HepG2 (cell line): ENCODE measurements around the gene CBLN1. TPM values are rescaled to one million over a fixed set of nuclear protein-coding genes. Genes with fewer than 3 reads are reported as not detected.

Experiments
- ATAC-seq: fragments of 200-7000 bp; cut with Tn5 transposase; 3 replicates; pipeline ENCODE4 v1.9.1; 2020; ENCODE audit warnings: mild to moderate bottlenecking, moderate library complexity
- BruUV-seq: library from RNA; stranded (reverse); fragments of 400-500 nt; replicated peaks from 2 replicates; lab custom pipeline; 2021; lab: Mats Ljungman, UMichigan
- CTCF ChIA-PET: fragments of 300-600 bp; formaldehyde crosslinking; extraction: SDS; loops from one replicate; lab custom pipeline; 2021; ENCODE audit warnings: low total read pairs, inconsistent platforms, low intra/inter-chr PET ratio; lab: Yijun Ruan, JAX
- POLR2A ChIA-PET: fragments of 350-600 bp; sonication (Branson Sonifier 250); formaldehyde crosslinking; loops from one replicate; lab custom pipeline; 2020; ENCODE audit warnings: antibody characterized with exemption, inconsistent platforms; lab: Yijun Ruan, JAX
- DNase-seq: peaks from one replicate; pipeline ENCODE4 v3.0.0-alpha.2; 2015; ENCODE audit warnings: low spot score
- FAIRE-seq: peaks from 3 replicates; lab custom pipeline; 2011; peaks lifted over from hg19 to GRCh38; lab: Jason Lieb, UNC
- H2AFZ ChIP-seq: one replicate; pipeline ENCODE4 v1.6.1; 2011; ENCODE audit warnings: low read length, inconsistent platforms
- H3K27ac ChIP-seq: fragments of 300-600 bp; 3 replicates; pipeline ENCODE4 v1.8.0; 2011; ENCODE audit warnings: mixed run types, mild to moderate bottlenecking, mixed read lengths, low read length, inconsistent platforms; ENCODE audit not compliant: insufficient read depth; ENCODE audit errors: extremely low read length
- H3K27me3 ChIP-seq, 2 experiments: fragments of 200-600 bp in 1 of 2; 2 replicates in 1 of 2; 3 replicates in 1 of 2; pipeline versions ENCODE4 v1.6.0 to v1.8.0; 2011; ENCODE audit warnings: low read length in 2 of 2, mild to moderate bottlenecking in 2 of 2, moderate library complexity in 2 of 2, inconsistent platforms in 1 of 2; ENCODE audit not compliant: insufficient read depth in 2 of 2, control insufficient read depth in 1 of 2
- H3K36me3 ChIP-seq, 2 experiments: fragments of 200-600 bp in 1 of 2; replicated peaks in 1 of 2; 2 replicates in 1 of 2; 3 replicates in 1 of 2; pipeline versions ENCODE4 v1.5.1 to v1.8.0; 2011; ENCODE audit warnings: low read length in 2 of 2, inconsistent platforms in 1 of 2; ENCODE audit not compliant: insufficient read depth in 2 of 2, control insufficient read depth in 1 of 2
- H3K4me1 ChIP-seq: 2 replicates; pipeline ENCODE4 v1.5.1; 2012; ENCODE audit warnings: low read length, inconsistent platforms; ENCODE audit not compliant: insufficient read depth
- H3K4me2 ChIP-seq: 2 replicates; pipeline ENCODE4 v1.6.0; 2011; ENCODE audit warnings: low read depth, low read length, inconsistent platforms
- H3K4me3 ChIP-seq, 3 experiments: fragments of 200-600 bp in 1 of 3; sonication (generic), shearing (Covaris generic) in 1 of 3; replicated peaks in 1 of 3; 2 replicates each; pipeline ENCODE4 v1.5.1; 2011 to 2016; ENCODE audit warnings: low read length in 3 of 3, inconsistent platforms in 2 of 3, low read depth in 2 of 3, mild to moderate bottlenecking in 2 of 3, control low read depth in 1 of 3, mixed read lengths in 1 of 3; ENCODE audit not compliant: insufficient read depth in 1 of 3
- H3K79me2 ChIP-seq: one replicate; pipeline ENCODE4 v1.6.1; 2011; ENCODE audit warnings: low read length, inconsistent platforms; ENCODE audit not compliant: insufficient read depth
- H3K9ac ChIP-seq: 2 replicates; pipeline ENCODE4 v1.6.0; 2011; ENCODE audit warnings: mild to moderate bottlenecking, low read depth, low read length, inconsistent platforms; ENCODE audit not compliant: insufficient read depth
- H3K9me3 ChIP-seq: 2 replicates; pipeline ENCODE4 v1.5.1; 2012; ENCODE audit warnings: mild to moderate bottlenecking, low read length
- H4K20me1 ChIP-seq: 2 replicates; pipeline ENCODE4 v1.6.0; 2011; ENCODE audit warnings: inconsistent platforms, mild to moderate bottlenecking, low read length, moderate library complexity; ENCODE audit not compliant: insufficient read depth
- FOSL2 ChIP-seq: sonication (generic); formaldehyde crosslinking; IDR thresholded peaks from 2 replicates; pipeline ENCODE4 v1.4.0; 2020; ENCODE audit warnings: missing genetic modification reagents
- HDAC6 ChIP-seq: fragments of 200-600 bp; sonication (generic); IDR thresholded peaks from 2 replicates; pipeline ENCODE4 v1.7.0; 2017; ENCODE audit warnings: mild to moderate bottlenecking, antibody characterized with exemption, low read length, low read depth
- MAFG ChIP-seq: sonication (generic); formaldehyde crosslinking; IDR thresholded peaks from 2 replicates; pipeline ENCODE4 v1.5.1; 2020; ENCODE audit warnings: mild to moderate bottlenecking, missing genetic modification reagents
- STAT5B ChIP-seq: sonication (generic); formaldehyde crosslinking; IDR thresholded peaks from 2 replicates; pipeline ENCODE4 v1.4.0; 2020; ENCODE audit warnings: missing genetic modification reagents
- ZNF180 ChIP-seq: sonication (generic); formaldehyde crosslinking; IDR thresholded peaks from 2 replicates; pipeline ENCODE4 v1.4.0; 2020; ENCODE audit warnings: low read depth, missing genetic modification reagents, borderline replicate concordance
- ZNF501 ChIP-seq: sonication (generic); formaldehyde crosslinking; IDR thresholded peaks from 2 replicates; pipeline ENCODE4 v1.5.1; 2020; ENCODE audit warnings: mild to moderate bottlenecking, moderate library complexity, missing genetic modification reagents
- WGBS: methylation state at CpG from one replicate; pipeline ENCODE4 v1.1.6; 2017; ENCODE audit warnings: low lambda C conversion rate; 5-methylcytosine and 5-hydroxymethylcytosine counted together
- in situ Hi-C: cut with HindIII; loops from 2 replicates; pipeline ENCODE4 v1.10.0; 2017; ENCODE audit warnings: low pct_unique_long_range_greater_than_20kb; ENCODE audit not compliant: extremely low pct_ligation_motif_present
- intact Hi-C: fragments of 100-400 bp; cut with micrococcal nuclease; formaldehyde crosslinking; loops from one replicate; pipeline ENCODE4 v1.10.0; 2022; ENCODE audit not compliant: unreplicated experiment
- polyA plus RNA-seq, 8 experiments: library from polyadenylated mRNA; depleted of rRNA in 3 of 8; stranded (reverse) in 7 of 8; unstranded in 1 of 8; fragments of >200 nt; fragmentation: Illumina TruSeq in 4 of 8; extraction: Trizol in 4 of 8; gene quantifications; 2 replicates each; pipeline versions ENCODE4 v1.2.1 to v1.2.3, GENCODE V29; 2011 to 2016; ENCODE audit warnings: low read depth in 4 of 8, missing spikeins in 1 of 8, mixed read lengths in 1 of 8; ENCODE audit not compliant: insufficient read depth in 1 of 8
- total RNA-seq, 5 experiments: library from RNA; depleted of rRNA; stranded (reverse); fragments of >200 nt; fragmentation: Illumina TruSeq; extraction: Trizol; gene quantifications; 2 replicates each; pipeline ENCODE4 v1.2.3, GENCODE V29; 2016; ENCODE audit warnings: low read depth in 1 of 5
- TF ChIP-seq, protein P1 (sequence below), 2 experiments: sonication (generic) in 1 of 2; formaldehyde crosslinking in 1 of 2; IDR thresholded peaks; 2 replicates each; pipeline versions ENCODE4 v1.4.0 to v1.6.1; 2018 to 2020; ENCODE audit warnings: missing genetic modification reagents in 2 of 2, borderline replicate concordance in 1 of 2, low read depth in 1 of 2, mild to moderate bottlenecking in 1 of 2, missing biosample characterization in 1 of 2
- TF ChIP-seq, protein P2 (sequence below): IDR thresholded peaks from 2 replicates; pipeline ENCODE4 v1.6.1; 2016; ENCODE audit warnings: missing genetic modification reagents, missing compliant biosample characterization
- TF ChIP-seq, protein P3 (sequence below): sonication (generic); IDR thresholded peaks from 2 replicates; pipeline ENCODE4 v1.6.1; 2016; ENCODE audit warnings: low read depth, borderline replicate concordance
- TF ChIP-seq, protein P4 (sequence below): sonication (generic); formaldehyde crosslinking; IDR thresholded peaks from 2 replicates; pipeline ENCODE4 v1.4.0; 2020; ENCODE audit warnings: mild to moderate bottlenecking, missing genetic modification reagents
- TF ChIP-seq, protein P5 (sequence below): sonication (generic); formaldehyde crosslinking; IDR thresholded peaks from 2 replicates; pipeline ENCODE4 v1.4.0; 2020; ENCODE audit warnings: mild to moderate bottlenecking, missing genetic modification reagents, borderline replicate concordance
- TF ChIP-seq, protein P6 (sequence below): sonication (generic); formaldehyde crosslinking; IDR thresholded peaks from 2 replicates; pipeline ENCODE4 v1.4.0; 2020; ENCODE audit warnings: missing genetic modification reagents, borderline replicate concordance

Gene CBLN1
- total and polyA plus RNA-seq, 2 of the 13 experiments (the other 11 are each of a cell fraction or from before 2014, with no cell fraction given): not detected

DNA sequence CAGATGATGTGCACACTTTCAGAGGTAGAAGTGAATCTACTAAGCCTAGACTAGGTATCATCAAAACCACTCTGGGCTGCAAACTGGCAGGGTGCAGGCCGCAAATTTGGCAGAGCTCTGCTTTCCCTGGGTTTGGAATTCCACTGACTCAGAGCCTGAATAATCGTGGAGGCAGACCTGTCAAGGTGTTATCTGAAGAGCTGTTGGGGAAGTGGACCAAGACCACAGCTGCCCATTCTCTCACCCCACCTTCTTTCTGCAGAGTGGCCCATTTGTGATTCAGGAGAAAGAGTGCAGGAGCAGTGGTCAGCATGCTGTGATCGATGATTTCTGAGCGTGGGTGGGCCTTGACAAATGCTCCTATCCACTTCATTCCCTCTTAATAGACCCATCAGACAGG is 45.8 kb upstream of the CBLN1 start:
- no TSS peak for BruUV-seq
- no peak for DNase-seq
- Histone ChIP-seq H4K20me1 (no peaks in the 10 kb centered on the region), H3K27ac (no peak overlapping the region), H3K4me3 (no peak overlapping the region), H3K4me1 (no peaks in the 10 kb centered on the region), H2AFZ (no peak overlapping the region), H3K79me2 (no peaks in the 10 kb centered on the region), H3K9ac (no peak overlapping the region), H3K36me3 (no peaks in the 10 kb centered on the region), H3K9me3 (no peaks in the 10 kb centered on the region), H3K27me3 (no peaks in the 10 kb centered on the region), H3K4me2 (no peak overlapping the region)
- CTCF ChIA-PET: no interaction called here
- no peak for FAIRE-seq
- intact Hi-C loops (no loop called here), in situ Hi-C loops (no loop called here)
- ATAC-seq: no peak
- POLR2A ChIA-PET: no interaction called here
- 3% methylated on average over 4 of the region's 4 CpGs for WGBS
- no peak for TF ChIP-seq ZNF501
- TF ChIP-seq MAFG: no peak
- TF ChIP-seq, protein P1, sequence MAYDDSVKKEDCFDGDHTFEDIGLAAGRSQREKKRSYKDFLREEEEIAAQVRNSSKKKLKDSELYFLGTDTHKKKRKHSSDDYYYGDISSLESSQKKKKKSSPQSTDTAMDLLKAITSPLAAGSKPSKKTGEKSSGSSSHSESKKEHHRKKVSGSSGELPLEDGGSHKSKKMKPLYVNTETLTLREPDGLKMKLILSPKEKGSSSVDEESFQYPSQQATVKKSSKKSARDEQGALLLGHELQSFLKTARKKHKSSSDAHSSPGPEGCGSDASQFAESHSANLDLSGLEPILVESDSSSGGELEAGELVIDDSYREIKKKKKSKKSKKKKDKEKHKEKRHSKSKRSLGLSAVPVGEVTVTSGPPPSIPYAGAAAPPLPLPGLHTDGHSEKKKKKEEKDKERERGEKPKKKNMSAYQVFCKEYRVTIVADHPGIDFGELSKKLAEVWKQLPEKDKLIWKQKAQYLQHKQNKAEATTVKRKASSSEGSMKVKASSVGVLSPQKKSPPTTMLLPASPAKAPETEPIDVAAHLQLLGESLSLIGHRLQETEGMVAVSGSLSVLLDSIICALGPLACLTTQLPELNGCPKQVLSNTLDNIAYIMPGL (CRISPR knock-in tag; IDR thresholded peaks at IDR 0.05; ENCODE audit: borderline replicate concordance in 1 of 2, low read depth in 1 of 2): no peak
- TF ChIP-seq FOSL2 (CRISPR knock-in tag): no peak
- TF ChIP-seq, protein P2, sequence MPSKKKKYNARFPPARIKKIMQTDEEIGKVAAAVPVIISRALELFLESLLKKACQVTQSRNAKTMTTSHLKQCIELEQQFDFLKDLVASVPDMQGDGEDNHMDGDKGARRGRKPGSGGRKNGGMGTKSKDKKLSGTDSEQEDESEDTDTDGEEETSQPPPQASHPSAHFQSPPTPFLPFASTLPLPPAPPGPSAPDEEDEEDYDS (CRISPR knock-in tag): no peak
- TF ChIP-seq, protein P3, sequence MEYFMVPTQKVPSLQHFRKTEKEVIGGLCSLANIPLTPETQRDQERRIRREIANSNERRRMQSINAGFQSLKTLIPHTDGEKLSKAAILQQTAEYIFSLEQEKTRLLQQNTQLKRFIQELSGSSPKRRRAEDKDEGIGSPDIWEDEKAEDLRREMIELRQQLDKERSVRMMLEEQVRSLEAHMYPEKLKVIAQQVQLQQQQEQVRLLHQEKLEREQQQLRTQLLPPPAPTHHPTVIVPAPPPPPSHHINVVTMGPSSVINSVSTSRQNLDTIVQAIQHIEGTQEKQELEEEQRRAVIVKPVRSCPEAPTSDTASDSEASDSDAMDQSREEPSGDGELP: no peak
- no peak for TF ChIP-seq STAT5B (CRISPR knock-in tag)
- TF ChIP-seq HDAC6: no peak
- TF ChIP-seq, protein P4, sequence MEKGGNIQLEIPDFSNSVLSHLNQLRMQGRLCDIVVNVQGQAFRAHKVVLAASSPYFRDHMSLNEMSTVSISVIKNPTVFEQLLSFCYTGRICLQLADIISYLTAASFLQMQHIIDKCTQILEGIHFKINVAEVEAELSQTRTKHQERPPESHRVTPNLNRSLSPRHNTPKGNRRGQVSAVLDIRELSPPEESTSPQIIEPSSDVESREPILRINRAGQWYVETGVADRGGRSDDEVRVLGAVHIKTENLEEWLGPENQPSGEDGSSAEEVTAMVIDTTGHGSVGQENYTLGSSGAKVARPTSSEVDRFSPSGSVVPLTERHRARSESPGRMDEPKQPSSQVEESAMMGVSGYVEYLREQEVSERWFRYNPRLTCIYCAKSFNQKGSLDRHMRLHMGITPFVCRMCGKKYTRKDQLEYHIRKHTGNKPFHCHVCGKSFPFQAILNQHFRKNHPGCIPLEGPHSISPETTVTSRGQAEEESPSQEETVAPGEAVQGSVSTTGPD: no peak
- TF ChIP-seq ZNF180 (CRISPR knock-in tag): no peak
- TF ChIP-seq, protein P5, sequence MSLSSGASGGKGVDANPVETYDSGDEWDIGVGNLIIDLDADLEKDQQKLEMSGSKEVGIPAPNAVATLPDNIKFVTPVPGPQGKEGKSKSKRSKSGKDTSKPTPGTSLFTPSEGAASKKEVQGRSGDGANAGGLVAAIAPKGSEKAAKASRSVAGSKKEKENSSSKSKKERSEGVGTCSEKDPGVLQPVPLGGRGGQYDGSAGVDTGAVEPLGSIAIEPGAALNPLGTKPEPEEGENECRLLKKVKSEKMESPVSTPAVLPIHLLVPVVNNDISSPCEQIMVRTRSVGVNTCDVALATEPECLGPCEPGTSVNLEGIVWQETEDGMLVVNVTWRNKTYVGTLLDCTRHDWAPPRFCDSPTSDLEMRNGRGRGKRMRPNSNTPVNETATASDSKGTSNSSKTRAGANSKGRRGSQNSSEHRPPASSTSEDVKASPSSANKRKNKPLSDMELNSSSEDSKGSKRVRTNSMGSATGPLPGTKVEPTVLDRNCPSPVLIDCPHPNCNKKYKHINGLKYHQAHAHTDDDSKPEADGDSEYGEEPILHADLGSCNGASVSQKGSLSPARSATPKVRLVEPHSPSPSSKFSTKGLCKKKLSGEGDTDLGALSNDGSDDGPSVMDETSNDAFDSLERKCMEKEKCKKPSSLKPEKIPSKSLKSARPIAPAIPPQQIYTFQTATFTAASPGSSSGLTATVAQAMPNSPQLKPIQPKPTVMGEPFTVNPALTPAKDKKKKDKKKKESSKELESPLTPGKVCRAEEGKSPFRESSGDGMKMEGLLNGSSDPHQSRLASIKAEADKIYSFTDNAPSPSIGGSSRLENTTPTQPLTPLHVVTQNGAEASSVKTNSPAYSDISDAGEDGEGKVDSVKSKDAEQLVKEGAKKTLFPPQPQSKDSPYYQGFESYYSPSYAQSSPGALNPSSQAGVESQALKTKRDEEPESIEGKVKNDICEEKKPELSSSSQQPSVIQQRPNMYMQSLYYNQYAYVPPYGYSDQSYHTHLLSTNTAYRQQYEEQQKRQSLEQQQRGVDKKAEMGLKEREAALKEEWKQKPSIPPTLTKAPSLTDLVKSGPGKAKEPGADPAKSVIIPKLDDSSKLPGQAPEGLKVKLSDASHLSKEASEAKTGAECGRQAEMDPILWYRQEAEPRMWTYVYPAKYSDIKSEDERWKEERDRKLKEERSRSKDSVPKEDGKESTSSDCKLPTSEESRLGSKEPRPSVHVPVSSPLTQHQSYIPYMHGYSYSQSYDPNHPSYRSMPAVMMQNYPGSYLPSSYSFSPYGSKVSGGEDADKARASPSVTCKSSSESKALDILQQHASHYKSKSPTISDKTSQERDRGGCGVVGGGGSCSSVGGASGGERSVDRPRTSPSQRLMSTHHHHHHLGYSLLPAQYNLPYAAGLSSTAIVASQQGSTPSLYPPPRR: no peak
- TF ChIP-seq, protein P6, sequence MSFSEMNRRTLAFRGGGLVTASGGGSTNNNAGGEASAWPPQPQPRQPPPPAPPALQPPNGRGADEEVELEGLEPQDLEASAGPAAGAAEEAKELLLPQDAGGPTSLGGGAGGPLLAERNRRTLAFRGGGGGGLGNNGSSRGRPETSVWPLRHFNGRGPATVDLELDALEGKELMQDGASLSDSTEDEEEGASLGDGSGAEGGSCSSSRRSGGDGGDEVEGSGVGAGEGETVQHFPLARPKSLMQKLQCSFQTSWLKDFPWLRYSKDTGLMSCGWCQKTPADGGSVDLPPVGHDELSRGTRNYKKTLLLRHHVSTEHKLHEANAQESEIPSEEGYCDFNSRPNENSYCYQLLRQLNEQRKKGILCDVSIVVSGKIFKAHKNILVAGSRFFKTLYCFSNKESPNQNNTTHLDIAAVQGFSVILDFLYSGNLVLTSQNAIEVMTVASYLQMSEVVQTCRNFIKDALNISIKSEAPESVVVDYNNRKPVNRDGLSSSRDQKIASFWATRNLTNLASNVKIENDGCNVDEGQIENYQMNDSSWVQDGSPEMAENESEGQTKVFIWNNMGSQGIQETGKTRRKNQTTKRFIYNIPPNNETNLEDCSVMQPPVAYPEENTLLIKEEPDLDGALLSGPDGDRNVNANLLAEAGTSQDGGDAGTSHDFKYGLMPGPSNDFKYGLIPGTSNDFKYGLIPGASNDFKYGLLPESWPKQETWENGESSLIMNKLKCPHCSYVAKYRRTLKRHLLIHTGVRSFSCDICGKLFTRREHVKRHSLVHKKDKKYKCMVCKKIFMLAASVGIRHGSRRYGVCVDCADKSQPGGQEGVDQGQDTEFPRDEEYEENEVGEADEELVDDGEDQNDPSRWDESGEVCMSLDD (CRISPR knock-in tag): no peak
